Hematopoietic multipotent progenitor cell (in vitro differentiated cells): Measurements from ENCODE around the gene RERE. TPM values are rescaled to one million over a fixed set of nuclear protein-coding genes. Genes with fewer than 3 reads are reported as not detected.
A peak's percentile ranks its signal among the peaks of the same experiment; 100 is the strongest.
"Not testable (repeated sequence)": the region's sequence is repeated elsewhere in the genome, so short reads cannot be mapped to it uniquely, and the experiment has no call there.

Experiments used
- DNase-seq, 3 donors: peaks; one replicate each; pipeline ENCODE4 v3.0.0-alpha.2; 2011 to 2015; ENCODE audit warnings: low read depth in 2 of 3, low spot score in 2 of 3
- total RNA-seq: library from RNA; depleted of rRNA; stranded (reverse); fragments of >200 nt; gene quantifications from one replicate; pipeline ENCODE4 v1.2.3, GENCODE V29; 2012

The RERE gene
- total RNA-seq, 1 donor, result 61.9 TPM

- no peak for DNase-seq
Measured at GRCh38 chr1:8698012-8698630, 119.3 kb downstream of the RERE start.

GRCh38 chr1:8695442-8695841, 122.0 kb downstream of the RERE start:
- DNase-seq, result not testable (repeated sequence)

- no peak for DNase-seq
Measured at GRCh38 chr1:8693107-8693506, 124.3 kb downstream of the RERE start.

- no peak for DNase-seq
Measured at GRCh38 chr1:8691662-8692061, 125.8 kb downstream of the RERE start.

GRCh38 chr1:8690253-8690525, 127.3 kb downstream of the RERE start:
- DNase-seq, result no peak

- no peak for DNase-seq
Measured at GRCh38 chr1:8689431-8690252, 127.8 kb downstream of the RERE start.

- no peak for DNase-seq
Measured at GRCh38 chr1:8687538-8687937, 129.9 kb downstream of the RERE start.

GRCh38 chr1:8687039-8687438, 130.4 kb downstream of the RERE start:
- DNase-seq, result peak in 1 of 3 donors; percentile 62

- no peak for DNase-seq
Measured at GRCh38 chr1:8685463-8685862, 132.0 kb downstream of the RERE start.

- DNase-seq, result no peak
Measured at GRCh38 chr1:8684590-8684989, 132.8 kb downstream of the RERE start.

- no peak for DNase-seq
Measured at GRCh38 chr1:8682573-8682972, 134.9 kb downstream of the RERE start.

GRCh38 chr1:8681911-8682310, 135.5 kb downstream of the RERE start:
- DNase-seq, result no peak

- no peak for DNase-seq
Measured at GRCh38 chr1:8680664-8681650, 136.5 kb downstream of the RERE start.

- DNase-seq, result no peak
Measured at GRCh38 chr1:8679929-8680663, 137.3 kb downstream of the RERE start.

GRCh38 chr1:8679395-8679800, 138.0 kb downstream of the RERE start:
- no peak for DNase-seq

- no peak for DNase-seq
Measured at GRCh38 chr1:8678673-8679394, 138.6 kb downstream of the RERE start.

- DNase-seq, result no peak
Measured at GRCh38 chr1:8677782-8678181, 139.7 kb downstream of the RERE start.

GRCh38 chr1:8676813-8677212, 140.6 kb downstream of the RERE start:
- DNase-seq, result no peak

- DNase-seq, result no peak
Measured at GRCh38 chr1:8676072-8676471, 141.4 kb downstream of the RERE start.

GRCh38 chr1:8674912-8675311, 142.5 kb downstream of the RERE start:
- no peak for DNase-seq
